GM19395 (cell line): ENCODE data around the gene RANBP9.

ENCODE experiments used
- ATAC-seq: cut with Tn5 transposase; IDR thresholded peaks from one replicate; pipeline ENCODE4 v1.9.1; 2021; ENCODE audit warnings: mild to moderate bottlenecking, moderate library complexity; ENCODE audit not compliant: unreplicated experiment

RANBP9 gene

GRCh38 chr6:13572240-13572639, 139.4 kb downstream of the RANBP9 start:
- no peak for ATAC-seq
